ENCODE results near the gene GPR75.
"Not testable (repeated sequence)": the region's sequence is repeated elsewhere in the genome, so short reads cannot be mapped to it uniquely, and the experiment has no call there.

The GPR75 gene

DNA sequence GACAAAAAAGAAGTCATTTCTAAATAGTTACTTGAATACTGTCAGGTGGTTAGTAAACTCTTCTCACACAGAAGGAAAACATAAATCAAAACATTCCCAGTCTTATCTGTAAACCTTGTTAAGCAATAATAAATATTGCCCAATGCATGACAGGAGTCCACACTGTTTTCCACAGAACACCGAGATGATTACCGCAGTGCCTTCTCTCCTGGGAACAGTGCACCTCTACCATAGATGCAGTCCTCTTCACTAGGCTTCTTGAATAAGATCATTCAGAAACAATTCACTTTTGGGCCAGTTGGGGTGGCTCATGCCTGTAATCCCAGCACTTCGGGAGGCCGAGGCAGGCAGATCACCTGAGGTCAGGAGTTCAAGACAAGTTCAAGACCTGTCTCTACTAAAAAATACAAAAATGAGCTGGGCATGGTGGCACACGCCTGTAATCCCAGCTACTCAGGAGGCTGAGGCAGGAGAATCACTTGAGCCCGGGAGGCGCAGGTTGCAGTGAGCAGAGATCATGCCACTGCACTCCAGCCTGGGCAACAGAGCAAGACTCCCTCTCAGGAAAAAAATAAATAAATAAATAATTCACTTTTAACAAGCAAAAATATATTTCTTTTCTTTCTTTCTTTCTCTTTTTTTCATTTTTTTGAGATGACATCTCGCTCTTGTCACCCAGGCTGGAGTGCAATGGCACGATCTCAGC lies 8.6 kb downstream of the GPR75 start:
- DNase-seq = not testable (repeated sequence)

- no peak for DNase-seq
These were observed 11.7 kb downstream of the GPR75 start for GRCh38 chr2:53848062-53848461.

DNA sequence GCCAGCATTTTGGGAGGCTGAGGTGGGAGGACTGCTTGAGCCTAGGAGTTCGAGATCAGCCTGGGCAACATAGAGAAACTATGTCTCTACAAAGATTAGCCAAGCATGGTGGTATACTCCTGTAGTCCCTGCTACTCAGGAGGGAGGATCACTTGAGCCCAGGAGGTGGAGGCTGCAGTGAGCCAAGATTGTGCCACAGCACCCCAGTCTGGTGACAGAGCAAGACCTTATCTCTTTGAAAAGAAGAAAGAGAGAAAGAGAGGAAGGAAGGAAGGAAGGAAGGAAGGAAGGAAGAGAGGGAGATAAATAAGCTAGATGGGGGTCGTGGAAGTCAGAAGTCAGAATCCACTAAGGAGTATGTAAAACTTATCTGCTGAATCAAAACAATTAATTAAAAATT lies 16.2 kb downstream of the GPR75 start:
- DNase-seq = no peak

GRCh38 chr2:53842891-53843290 lies 16.9 kb downstream of the GPR75 start:
- DNase-seq = no peak

GRCh38 chr2:53841651-53842050 lies 18.1 kb downstream of the GPR75 start:
- not testable (repeated sequence) for DNase-seq

DNA sequence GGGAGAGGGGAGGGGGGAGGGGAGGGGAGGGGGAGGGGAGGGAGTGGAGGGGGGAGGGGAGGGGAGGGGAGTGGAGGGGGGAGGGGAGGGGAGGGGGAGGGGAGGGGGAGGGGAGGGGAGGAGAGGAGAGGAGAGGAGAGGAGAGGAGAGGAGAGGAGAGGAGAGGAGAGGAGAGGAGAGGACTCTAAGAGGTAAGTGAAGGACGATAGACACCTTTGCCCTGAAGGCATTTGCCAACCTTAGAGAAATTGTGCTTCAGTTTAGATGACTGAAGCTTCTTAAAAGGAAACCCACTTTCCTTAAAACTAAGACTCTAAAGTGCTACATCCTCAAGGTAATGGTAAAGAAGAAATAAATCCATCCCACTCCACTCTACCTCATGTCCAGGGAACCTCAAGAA lies 19.2 kb downstream of the GPR75 start:
- DNase-seq = no peak

DNA sequence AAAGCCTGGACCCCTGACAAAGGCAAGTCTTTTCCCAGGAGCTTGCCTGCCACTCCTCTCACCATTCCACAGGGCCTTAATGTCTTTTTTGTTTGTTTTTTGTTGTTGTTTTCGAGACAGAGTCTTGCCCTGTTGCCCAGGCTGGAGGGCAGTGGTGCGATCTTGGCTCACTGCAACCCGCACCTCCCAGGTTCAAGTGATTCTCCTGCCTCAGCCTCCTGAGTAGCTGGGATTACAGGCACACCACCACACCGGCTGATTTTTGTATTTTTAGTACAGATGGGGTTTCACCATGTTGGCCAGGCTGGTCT lies 29.8 kb downstream of the GPR75 start:
- not testable (repeated sequence) for DNase-seq

DNA sequence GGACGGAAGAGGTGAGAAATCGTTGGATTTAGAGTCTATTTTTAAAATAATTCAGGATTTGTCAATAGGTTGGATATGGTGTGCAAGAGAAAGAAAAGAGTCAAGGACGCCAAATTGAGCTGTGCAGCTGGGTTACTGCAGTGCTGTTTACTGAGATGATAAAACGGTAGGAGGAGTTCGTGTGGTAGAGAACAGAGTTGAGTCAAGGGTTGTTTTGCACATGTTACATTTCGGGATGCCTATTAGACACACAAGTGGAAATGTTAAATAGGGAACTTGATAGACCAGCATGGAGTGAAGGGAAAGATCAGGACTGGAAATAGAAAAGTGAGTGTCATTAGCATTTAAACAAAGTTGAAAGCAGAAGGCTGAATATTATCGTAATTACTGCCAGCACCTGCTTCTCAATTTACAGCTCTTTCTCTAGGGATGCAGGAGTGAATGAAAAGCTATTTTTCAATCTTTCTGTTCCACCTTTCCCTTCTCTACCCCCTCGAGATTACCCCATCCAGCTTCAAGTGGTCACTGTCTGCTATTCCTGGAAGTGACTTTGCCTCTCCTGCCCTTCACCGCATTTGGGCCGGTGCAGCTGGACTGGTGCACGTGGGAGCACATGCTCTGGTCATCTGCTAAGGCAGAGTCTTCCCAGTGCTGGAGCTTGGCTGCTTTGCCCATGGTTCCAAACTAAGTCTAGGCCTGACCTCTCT lies 30.3 kb downstream of the GPR75 start:
- no peak for DNase-seq

- no peak for DNase-seq
These were observed 31.4 kb downstream of the GPR75 start for GRCh38 chr2:53828331-53828730.

GRCh38 chr2:53827398-53828175 lies 32.2 kb downstream of the GPR75 start:
- no peak for DNase-seq

- DNase-seq = no peak
These were observed 33.0 kb downstream of the GPR75 start for GRCh38 chr2:53826587-53827397.

GRCh38 chr2:53826030-53826410 lies 33.7 kb downstream of the GPR75 start:
- DNase-seq = no peak

- DNase-seq = not testable (repeated sequence)
These were observed 36.1 kb downstream of the GPR75 start for GRCh38 chr2:53823639-53824038.

DNA sequence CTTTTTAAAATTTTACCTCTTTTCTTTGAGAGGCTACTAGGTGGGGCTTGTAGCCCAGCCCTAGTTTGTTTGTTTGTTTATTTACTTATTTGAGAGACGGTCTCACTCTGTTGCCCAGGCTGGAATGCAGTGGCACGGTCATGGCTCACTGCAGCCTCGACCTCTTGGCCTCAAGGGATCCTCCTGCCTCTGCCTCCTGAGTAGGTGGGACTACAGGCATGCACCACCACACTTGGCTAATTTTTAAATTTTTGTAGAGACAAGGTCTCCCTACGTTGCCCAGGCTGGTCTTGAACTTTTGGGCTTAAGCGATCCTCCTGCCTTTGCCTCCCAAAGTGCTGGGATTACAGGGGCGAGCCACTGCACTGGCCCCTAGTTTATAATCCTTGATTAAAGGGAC lies 38.0 kb downstream of the GPR75 start:
- DNase-seq = no peak

GRCh38 chr2:53820711-53821110 lies 39.1 kb downstream of the GPR75 start:
- no peak for DNase-seq

DNA sequence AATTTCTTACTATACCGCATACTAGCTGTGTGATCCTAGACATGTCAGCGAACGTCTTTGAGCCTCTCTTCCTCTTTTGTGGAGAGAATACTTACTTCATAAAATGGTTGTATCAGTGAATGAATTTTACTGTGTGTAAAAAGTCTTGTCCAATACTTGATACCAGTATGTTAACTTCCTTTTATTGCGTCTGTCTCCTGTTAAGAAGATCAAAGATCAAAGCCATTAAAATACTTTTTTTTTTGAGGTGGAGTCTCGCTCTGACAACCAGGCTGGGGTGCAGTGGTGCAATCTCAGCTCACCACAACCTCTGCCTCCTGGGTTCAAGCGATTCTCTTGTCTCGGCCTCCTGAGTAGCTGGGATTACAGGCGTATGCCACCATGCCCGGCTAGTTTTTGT lies 39.7 kb downstream of the GPR75 start:
- no peak for DNase-seq

DNA sequence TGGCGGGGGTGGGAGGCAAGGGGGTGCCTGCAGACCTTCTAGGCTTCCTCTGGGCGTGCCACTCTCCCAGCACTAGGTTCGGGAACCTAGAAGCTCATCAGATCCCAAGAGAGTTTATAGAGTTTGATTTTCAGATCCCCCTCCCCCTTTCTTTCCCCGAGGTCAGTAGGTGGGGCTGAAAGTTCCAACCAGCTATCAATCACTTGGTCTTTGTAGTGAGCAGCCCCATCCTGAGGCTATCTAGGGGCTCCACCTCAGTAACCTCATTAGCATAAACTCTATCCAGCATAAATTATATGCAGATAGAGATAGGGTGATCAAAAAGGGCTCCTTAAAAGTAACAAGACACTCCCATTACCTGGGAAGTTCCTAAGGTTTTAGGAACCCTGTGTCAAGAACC lies 40.1 kb downstream of the GPR75 start:
- no peak for DNase-seq

- no peak for DNase-seq
These were observed 40.8 kb downstream of the GPR75 start for GRCh38 chr2:53818854-53819435.

GRCh38 chr2:53813151-53813550 lies 46.6 kb downstream of the GPR75 start:
- DNase-seq = no peak

DNA sequence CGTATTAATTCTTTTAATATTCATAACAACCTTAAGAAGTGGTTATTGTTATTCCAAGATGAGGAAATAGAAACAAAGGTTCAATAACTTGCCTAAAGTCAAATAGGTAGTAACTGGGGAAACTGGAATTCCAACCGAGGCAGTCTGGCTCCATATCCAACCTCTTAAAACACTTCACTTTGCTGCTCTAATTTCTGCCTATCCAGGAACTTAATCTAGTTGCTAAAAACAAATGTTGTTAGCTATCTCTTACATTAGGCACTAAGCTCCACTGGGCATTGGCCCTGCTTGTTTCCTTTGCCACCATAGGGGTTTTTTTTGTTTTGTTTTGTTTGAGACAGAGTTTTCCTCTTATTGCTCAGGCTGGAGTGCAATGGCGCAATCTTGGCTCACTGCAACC lies 48.2 kb downstream of the GPR75 start:
- no peak for DNase-seq
